22Rv1 (cell line): ENCODE measurements around the gene FAXC.

ENCODE experiments used
- H3K27ac ChIP-seq: fragments of 450-650 bp; 2 replicates; pipeline ENCODE4 v1.5.1; 2017
- ZFX ChIP-seq: fragments of 450-650 bp; IDR thresholded peaks from 2 replicates; pipeline ENCODE4 v1.6.1; 2017; ENCODE audit warnings: antibody characterized with exemption, borderline replicate concordance
- TF ChIP-seq, protein P1 (sequence below): fragments of 450-650 bp; IDR thresholded peaks from 2 replicates; pipeline ENCODE4 v1.5.1; 2017; ENCODE audit warnings: mild to moderate bottlenecking

FAXC gene

DNA sequence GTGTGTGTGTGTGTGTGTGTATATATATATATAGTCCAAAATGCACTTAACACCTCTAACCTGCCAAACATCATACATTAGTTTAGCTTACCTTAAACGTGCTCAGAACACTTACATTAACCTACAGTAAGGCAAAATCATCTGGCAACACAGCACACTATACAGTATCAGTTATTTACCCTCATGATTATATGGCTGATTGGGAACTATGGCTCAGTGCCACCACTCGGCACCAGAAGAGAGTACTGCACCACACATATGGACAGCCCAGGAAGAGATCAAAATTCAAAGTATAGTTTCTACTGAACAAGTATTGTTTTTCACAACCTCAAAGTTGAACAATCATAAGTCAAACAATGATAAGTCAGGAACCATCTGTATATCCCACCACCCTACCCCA, 59.8 kb downstream of the FAXC start:
- no peak overlapping the region for H3K27ac ChIP-seq
- TF ChIP-seq ZFX = no peak
- TF ChIP-seq, protein P1, sequence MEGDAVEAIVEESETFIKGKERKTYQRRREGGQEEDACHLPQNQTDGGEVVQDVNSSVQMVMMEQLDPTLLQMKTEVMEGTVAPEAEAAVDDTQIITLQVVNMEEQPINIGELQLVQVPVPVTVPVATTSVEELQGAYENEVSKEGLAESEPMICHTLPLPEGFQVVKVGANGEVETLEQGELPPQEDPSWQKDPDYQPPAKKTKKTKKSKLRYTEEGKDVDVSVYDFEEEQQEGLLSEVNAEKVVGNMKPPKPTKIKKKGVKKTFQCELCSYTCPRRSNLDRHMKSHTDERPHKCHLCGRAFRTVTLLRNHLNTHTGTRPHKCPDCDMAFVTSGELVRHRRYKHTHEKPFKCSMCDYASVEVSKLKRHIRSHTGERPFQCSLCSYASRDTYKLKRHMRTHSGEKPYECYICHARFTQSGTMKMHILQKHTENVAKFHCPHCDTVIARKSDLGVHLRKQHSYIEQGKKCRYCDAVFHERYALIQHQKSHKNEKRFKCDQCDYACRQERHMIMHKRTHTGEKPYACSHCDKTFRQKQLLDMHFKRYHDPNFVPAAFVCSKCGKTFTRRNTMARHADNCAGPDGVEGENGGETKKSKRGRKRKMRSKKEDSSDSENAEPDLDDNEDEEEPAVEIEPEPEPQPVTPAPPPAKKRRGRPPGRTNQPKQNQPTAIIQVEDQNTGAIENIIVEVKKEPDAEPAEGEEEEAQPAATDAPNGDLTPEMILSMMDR = no peak

DNA sequence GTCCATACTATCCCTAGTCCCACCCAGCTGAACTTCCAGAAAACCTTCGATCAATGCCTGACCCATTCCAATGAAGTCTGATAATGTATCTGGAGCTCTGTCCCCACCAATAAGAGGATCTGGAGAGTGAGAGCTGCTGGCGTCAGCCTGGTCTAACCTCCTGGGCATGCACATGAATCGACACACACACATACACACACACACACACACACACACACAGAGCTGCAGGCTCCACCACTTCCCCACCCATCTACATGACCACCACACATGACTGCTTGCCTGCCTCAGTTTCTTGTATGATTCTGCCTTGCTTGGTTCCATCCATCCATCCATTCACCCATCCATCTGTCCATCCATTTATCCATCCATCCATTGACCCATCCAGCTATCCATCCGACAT, 60.8 kb downstream of the FAXC start:
- H3K27ac ChIP-seq = no peak overlapping the region
- TF ChIP-seq, protein P1 = no peak
- no peak for TF ChIP-seq ZFX

DNA sequence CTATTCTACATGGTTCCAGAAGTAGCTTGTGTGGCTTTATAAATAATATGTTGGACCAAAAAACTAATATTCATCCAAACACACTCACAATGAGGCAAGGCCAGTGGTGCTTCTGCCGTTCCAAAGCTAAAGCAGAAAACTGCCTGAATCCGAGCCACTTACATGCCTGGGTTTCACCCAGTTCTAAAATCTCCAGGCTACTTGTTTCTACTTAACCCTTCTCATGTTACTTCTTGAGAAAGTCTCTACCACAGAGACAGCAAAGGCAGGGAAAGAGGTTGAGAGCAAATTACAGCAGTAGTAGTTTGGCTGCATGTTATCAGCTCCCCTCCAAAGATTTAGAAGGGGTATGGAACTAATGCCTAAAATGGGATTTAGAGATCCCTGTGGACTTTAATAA, 62.0 kb downstream of the FAXC start:
- H3K27ac ChIP-seq = no peak overlapping the region
- TF ChIP-seq, protein P1 = no peak
- TF ChIP-seq ZFX = no peak

DNA sequence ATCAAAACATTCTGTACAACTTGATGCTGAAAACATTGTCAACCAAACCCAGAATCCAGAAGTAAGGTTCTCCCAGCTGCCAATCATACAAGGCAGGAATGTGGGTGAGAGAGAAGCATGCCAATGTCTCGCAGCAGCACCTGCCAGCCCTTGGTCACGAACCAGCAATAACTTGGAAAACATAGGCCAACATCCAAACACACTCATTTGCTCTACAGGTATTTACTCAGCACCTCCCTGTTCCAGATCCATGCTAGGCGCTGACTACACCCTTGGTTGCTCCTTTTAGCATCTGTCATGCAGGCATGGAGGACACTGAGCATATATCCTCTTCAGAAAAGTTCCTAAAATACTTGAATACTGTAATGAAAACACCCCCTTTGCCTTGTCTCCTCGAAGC, 63.6 kb downstream of the FAXC start:
- TF ChIP-seq, protein P1 = no peak
- TF ChIP-seq ZFX = no peak
- H3K27ac ChIP-seq = no peak overlapping the region

DNA sequence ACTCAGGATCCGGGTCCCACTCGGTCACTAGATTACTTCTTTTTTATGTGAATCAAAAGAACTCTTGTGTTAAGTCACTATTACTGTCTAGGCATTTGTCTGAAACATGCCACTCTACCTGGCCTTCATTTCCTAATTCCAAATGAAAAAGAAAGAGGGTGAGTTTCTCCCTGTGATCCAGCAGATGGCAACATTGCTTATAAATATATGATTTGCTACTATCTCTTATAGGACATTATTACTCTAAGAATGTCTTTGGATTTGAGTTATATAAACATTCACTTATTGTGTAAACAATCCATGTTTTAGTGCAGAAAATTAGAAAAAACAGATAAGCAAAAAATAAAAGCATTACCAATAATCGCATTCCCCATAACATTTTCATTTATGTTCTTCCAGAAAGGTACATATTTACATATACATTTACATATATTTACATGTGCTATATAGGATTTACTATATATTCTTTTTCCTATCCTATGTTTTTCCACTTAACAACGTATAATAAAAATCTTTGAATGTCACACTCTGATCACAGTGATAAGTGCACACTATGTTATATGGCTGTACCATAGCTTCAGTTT, 66.9 kb downstream of the FAXC start:
- H3K27ac ChIP-seq = no peak overlapping the region

DNA sequence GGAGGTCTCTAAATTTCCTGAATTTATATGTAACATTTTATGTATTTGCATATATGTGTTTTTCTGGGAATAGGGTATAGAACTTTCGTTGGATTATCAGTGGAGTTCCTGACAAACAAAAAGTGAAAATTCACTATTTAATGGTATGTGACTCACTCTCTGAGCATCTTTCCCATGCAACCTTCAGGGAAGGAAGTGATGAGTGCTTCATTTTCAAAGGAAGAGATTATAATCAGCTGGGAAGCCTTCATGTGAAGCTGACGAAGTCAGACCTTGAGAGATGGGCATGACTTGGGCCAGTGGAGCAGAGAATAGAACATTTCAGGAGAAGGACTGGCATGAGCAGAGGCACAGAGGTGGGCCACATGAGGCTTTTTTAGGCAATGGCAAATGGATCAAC, 72.7 kb downstream of the FAXC start:
- H3K27ac ChIP-seq = no peak overlapping the region
- TF ChIP-seq, protein P1 = no peak
- no peak for TF ChIP-seq ZFX

More for the DNA sequence above, 66.9 kb downstream of the FAXC start:
- TF ChIP-seq, protein P1 = peak; percentile 78
- TF ChIP-seq ZFX = no peak

DNA sequence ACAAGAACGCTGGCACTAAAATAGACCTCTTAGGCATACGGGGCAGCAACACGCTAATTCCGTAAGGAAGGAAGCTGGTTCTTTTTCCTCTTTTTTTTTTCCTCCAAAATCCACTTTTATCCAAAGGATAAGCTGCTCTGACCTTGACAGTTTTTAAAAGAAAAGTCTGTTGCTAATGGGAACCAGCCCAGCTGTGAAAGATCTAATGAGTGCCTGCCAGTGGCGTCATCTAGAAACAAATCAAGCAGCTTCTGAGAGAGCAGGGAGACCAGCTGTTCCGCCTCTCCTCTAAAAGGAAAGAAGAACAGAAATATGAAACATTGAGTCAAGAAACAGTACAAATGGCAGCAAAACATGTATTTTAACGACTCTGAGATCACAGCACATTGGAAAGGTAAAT, 78.6 kb downstream of the FAXC start:
- no peak for TF ChIP-seq ZFX
- TF ChIP-seq, protein P1 = no peak
- no peak overlapping the region for H3K27ac ChIP-seq
